ENCODE measurements around the gene GPR35.
"Not testable (repeated sequence)": the region's sequence is repeated elsewhere in the genome, so short reads cannot be mapped to it uniquely, and the experiment has no call there.

Gene GPR35

DNA sequence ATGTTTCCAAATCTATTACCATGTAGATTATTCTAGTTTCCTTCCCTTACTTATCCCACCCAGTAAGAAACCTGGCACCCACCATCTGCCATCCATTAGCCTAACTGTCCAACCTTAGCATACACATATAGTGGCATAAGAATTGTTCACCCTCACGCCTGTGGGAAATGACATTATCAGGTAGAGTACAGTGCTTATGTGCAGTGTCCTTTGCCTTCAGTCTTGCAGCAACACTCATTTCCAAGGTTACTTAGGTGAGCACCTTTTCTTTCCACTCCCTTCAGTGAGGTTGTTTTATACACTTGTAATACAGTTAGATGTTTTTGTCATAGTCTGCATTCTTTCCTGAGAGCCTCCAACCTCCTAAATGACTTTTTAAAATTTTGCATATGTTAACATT is 39.3 kb downstream of the GPR35 start:
- no peak for DNase-seq

- DNase-seq = no peak
Measured at GRCh38 chr2:240670402-240670801, 45.1 kb downstream of the GPR35 start.

- DNase-seq = no peak
Measured at GRCh38 chr2:240670950-240671349, 45.7 kb downstream of the GPR35 start.

DNA sequence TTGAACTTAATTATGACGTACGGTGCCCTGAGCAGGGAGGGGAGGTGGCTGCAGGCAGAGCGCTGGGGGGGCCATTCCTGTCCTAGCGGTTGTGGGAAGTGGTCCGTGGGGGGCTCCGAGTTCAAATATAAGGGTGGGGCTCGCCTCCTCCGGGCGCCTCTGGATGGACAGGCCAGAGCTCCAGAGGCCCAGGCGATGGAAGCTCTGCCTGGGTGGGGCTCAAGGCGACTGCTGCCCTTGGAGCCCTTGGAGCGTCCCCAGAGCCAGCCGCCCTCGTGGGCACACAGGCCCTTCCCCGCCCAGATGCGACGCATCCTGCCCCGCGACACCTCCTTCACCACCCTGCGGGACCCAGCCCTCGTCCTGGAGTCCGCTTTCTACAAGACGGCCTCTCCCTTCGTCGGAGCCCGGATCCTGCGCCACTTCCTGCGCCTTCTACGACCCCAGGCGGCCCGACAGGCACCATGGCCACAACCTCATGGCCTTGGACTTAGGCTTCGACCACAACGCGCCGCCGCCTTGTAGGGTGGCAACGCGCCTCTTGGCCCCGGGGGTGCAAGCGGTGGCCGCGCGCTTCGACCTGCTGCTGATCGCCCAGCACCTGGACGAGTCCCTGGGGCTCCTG is 46.9 kb downstream of the GPR35 start:
- no peak for DNase-seq

GRCh38 chr2:240672701-240673190 is 47.5 kb downstream of the GPR35 start:
- DNase-seq = no peak

DNA sequence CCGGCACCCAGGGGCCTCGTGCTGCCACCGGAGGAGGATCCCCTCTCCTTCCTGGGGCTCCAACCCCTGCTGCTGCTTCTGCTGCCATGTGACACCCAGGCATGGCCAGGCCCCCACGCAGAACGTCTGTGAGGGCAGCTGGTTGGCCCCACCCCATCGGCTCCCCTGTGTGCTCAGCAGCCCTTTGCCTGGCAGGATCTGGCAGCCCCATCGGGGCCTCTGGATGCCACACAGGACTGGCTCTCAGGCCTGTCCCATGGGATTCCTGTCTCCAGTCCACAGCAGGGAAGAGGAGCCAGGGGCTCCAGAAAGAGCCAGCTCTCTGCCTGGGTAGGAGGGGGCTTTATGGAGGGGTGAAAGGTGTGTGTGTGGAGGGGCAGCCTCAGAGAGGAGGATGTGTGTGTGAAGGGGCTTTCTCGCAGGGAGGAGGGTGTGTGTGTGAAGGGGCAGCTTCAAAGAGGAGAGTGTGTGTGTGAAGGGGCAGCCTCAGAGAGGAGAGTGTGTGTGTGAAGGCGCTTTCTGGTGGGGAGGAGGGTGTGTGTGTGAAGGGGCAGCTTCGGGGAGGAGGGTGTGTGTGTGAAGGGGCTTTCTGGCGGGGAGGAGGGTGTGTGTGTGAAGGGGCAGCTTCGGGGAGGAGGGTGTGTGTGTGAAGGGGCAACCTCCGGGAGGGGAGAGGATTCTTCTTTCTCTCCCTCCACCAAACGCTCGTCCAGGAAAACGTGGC is 49.3 kb downstream of the GPR35 start:
- not testable (repeated sequence) for DNase-seq

DNA sequence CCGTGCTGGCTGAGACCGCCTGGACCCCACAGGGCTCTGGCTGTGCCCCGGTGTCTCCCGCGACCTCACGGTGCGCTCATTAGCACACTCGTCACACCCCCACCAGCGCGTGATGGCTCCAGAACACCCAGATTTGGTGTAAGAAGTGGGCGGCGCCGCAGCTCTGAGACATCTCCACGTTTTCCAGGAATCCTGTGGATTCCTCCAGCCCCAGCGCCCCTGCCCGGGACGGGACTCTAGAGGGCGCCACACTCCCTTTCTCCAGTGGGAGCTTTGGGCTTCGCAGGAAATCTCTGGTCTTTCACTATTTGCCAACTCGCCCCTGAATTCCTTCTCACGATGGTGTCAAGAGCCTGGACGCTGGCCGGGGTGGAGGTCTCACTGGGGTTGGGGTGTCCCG is 50.1 kb downstream of the GPR35 start:
- DNase-seq = not testable (repeated sequence)

DNA sequence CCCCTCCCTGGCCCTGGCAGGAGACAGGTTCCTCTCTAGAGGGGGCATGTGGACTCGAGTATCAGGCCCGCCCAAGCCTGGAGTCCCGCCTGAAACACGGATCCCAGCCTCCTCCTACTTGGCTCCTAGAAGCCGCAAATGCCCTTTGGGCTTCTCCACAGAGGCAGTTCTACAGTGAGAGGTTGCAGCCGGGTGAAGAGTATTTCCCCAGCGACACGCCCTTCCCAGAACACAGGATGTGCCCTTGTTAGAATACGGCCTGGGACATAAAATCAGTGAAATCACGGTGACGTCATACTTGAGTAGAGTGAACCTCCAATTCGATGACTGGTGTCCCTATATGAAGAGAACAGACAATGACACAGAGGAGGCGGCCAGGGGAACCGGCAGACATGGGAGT is 52.8 kb downstream of the GPR35 start:
- DNase-seq = not testable (repeated sequence)

DNA sequence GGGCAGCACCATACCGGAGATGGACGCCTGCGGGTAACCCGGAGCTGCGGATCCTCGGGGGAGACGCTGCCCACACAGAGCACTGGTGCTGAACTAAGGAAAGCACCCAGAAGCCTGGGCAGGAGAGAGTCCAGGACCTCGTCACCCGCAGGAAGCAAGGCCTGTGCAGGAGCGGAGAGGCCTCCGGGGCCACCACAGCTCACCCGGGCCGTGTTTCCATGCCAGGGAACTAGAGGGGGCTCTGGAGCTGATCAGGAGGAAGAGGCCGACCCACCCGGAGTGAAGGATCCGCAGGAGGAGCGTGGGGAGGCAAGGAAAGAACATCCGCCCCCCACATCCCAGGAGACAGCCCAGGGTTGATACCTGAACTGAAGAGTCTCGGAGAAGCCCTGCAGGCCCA is 53.6 kb downstream of the GPR35 start:
- DNase-seq = not testable (repeated sequence)

GRCh38 chr2:240680185-240680584 is 54.9 kb downstream of the GPR35 start:
- DNase-seq = not testable (repeated sequence)

Measured in NCI-H2081 (cell line).